ENCODE measurements around the gene YBX1.
A peak's percentile ranks its signal among the peaks of the same experiment; 100 is the strongest.

YBX1 gene

GRCh38 chr1:42736571-42737200, 54.5 kb downstream of the YBX1 start:
- no peak for DNase-seq (ENCODE audit: low read depth in 1 of 2, low spot score in 1 of 2)
- TF ChIP-seq GABPA (IDR thresholded peaks at IDR 0.05; ENCODE audit: low read depth) (no peak), SPI1 (IDR thresholded peaks at IDR 0.05; ENCODE audit: borderline replicate concordance, low read depth) (no peak), POLR2AphosphoS5 (IDR thresholded peaks at IDR 0.05; ENCODE audit: low read depth) (no peak), CTCF (IDR thresholded peaks at IDR 0.05; ENCODE audit: insufficient read depth, low read length) (no peak), REST (IDR thresholded peaks at IDR 0.05; ENCODE audit: insufficient replicate concordance, low read depth) (no peak)
- no peak overlapping the region for H3K4me3 ChIP-seq (replicated peaks; ENCODE audit: insufficient read depth, low read length)
- no peaks in the 10 kb centered on the region for H3K27me3 ChIP-seq (ENCODE audit: insufficient read depth, poor library complexity, severe bottlenecking)
- no peak overlapping the region for H3K27ac ChIP-seq (replicated peaks)

- Histone ChIP-seq H3K27ac (replicated peaks) (no peak overlapping the region), H3K27me3 (ENCODE audit: insufficient read depth, poor library complexity, severe bottlenecking) (no peaks in the 10 kb centered on the region), H3K4me3 (replicated peaks; ENCODE audit: insufficient read depth, low read length) (no peak overlapping the region)
- peak; percentile 50 to 89 for DNase-seq (ENCODE audit: low read depth in 1 of 2, low spot score in 1 of 2)
- TF ChIP-seq SPI1 (IDR thresholded peaks at IDR 0.05; ENCODE audit: borderline replicate concordance, low read depth): no peak
- TF ChIP-seq REST (IDR thresholded peaks at IDR 0.05; ENCODE audit: insufficient replicate concordance, low read depth): no peak
- no peak for TF ChIP-seq CTCF (IDR thresholded peaks at IDR 0.05; ENCODE audit: insufficient read depth, low read length)
- TF ChIP-seq GABPA (IDR thresholded peaks at IDR 0.05; ENCODE audit: low read depth): no peak
- TF ChIP-seq POLR2AphosphoS5 (IDR thresholded peaks at IDR 0.05; ENCODE audit: low read depth): no peak
These were observed 55.0 kb downstream of the YBX1 start for GRCh38 chr1:42737257-42737656.

- H3K4me3 ChIP-seq (replicated peaks; ENCODE audit: insufficient read depth, low read length): no peak overlapping the region
- no peaks in the 10 kb centered on the region for H3K27me3 ChIP-seq (ENCODE audit: insufficient read depth, poor library complexity, severe bottlenecking)
- DNase-seq (ENCODE audit: low read depth in 1 of 2, low spot score in 1 of 2): no peak
- H3K27ac ChIP-seq (replicated peaks): no peak overlapping the region; the same call in 1 of the 2 replicates
- no peak for TF ChIP-seq REST (IDR thresholded peaks at IDR 0.05; ENCODE audit: insufficient replicate concordance, low read depth)
- no peak for TF ChIP-seq GABPA (IDR thresholded peaks at IDR 0.05; ENCODE audit: low read depth)
- TF ChIP-seq POLR2AphosphoS5 (IDR thresholded peaks at IDR 0.05; ENCODE audit: low read depth): no peak
- TF ChIP-seq CTCF (IDR thresholded peaks at IDR 0.05; ENCODE audit: insufficient read depth, low read length): no peak
- TF ChIP-seq SPI1 (IDR thresholded peaks at IDR 0.05; ENCODE audit: borderline replicate concordance, low read depth): no peak
These were observed 55.9 kb downstream of the YBX1 start for GRCh38 chr1:42737986-42738677.

All from HL-60 (cell line).